HT1080 (cell line): Measurements from ENCODE around the gene TBX1. TPM values are rescaled to one million over a fixed set of nuclear protein-coding genes. Genes with fewer than 3 reads are reported as not detected.

Experiments used
- DNase-seq: peaks from one replicate; pipeline ENCODE4 v3.0.0-alpha.2; 2015; ENCODE audit warnings: low read depth
- total RNA-seq: library from RNA; depleted of rRNA; stranded (reverse); fragments of >200 nt; shearing (Covaris generic); gene quantifications from 2 replicates; pipeline ENCODE4 v1.2.3, GENCODE V29; 2014; rRNA removed

Gene TBX1
- total RNA-seq, 1 experiment from 2014 or later = 0.14 TPM

DNA sequence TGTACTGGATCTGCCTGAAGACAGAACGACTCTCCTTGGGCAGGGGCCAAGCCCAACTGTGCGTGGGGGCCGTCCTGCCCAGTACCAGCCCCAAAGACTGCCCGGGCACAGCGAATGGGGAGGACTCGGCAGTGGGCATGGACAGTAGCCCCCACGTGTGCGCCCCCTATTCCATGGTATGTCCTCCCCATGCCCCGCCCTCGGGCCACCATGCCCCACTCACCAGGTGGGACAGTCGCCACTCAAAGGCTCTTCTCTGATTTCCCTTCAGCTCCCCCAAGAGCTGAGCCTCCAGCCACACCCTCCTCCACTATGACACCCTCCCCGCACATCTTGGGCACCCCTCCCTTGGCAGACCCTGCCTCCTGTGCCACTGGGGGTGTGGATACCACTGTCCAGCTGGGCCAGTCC lies 50.6 kb downstream of the TBX1 start:
- DNase-seq = no peak

GRCh38 chr22:19811811-19812771 lies 51.5 kb downstream of the TBX1 start:
- DNase-seq = no peak

GRCh38 chr22:19812910-19813309 lies 52.3 kb downstream of the TBX1 start:
- DNase-seq = no peak

DNA sequence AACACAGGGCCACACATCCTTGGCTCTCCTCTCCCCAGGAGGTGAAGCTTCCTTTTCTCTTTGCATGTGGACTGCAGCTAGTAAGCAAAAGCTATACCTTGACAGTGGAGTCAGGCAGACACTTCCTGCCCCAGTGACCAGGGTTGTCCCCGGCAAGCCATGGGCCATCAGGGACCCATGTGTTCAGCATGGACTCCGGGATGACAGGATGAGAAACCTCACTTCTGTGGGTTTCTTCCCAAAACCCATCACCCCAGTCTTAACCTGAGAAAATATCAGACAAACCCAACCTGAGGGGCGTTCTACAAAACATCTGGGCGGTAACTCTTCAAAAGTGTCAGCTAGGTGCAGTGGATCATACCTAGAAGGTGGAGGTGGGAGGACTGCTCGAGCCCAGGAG lies 53.9 kb downstream of the TBX1 start:
- DNase-seq = no peak

DNA sequence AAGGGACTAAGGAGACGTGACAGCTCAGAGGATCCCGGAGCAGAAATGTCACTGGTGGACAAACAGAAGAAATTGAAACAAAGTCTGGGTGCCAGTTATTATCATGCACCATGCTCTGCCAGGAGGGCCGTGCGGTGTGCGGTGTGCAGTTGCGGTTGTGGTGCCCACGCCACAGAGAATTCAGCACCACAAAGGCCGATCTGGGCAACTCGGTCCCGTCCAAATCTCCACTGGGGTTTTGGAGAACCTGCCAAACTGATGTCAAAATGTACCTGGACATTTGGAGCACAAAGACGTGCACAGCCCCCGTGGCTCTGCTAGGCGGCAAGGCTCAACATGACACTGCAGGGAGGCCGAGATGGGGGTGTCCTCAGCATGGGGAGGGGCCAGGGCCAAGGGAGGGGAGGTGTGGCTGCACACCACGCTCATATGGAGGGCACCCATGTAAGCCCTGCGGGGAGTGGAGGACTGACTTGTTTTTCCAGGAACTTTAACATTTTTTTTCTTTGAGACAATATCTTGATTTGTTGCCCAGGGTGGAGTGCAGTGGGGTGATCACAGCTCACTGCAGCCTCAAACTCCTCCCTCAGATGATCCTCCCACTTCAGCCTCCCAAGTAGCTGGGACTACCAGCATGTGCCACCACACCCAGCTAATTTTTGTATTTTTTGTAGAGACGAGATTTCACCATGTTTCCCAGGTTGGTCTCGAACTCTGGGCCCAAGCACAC lies 54.7 kb downstream of the TBX1 start:
- no peak for DNase-seq

- DNase-seq = no peak
Observed at GRCh38 chr22:19815823-19816290, 55.3 kb downstream of the TBX1 start.

DNA sequence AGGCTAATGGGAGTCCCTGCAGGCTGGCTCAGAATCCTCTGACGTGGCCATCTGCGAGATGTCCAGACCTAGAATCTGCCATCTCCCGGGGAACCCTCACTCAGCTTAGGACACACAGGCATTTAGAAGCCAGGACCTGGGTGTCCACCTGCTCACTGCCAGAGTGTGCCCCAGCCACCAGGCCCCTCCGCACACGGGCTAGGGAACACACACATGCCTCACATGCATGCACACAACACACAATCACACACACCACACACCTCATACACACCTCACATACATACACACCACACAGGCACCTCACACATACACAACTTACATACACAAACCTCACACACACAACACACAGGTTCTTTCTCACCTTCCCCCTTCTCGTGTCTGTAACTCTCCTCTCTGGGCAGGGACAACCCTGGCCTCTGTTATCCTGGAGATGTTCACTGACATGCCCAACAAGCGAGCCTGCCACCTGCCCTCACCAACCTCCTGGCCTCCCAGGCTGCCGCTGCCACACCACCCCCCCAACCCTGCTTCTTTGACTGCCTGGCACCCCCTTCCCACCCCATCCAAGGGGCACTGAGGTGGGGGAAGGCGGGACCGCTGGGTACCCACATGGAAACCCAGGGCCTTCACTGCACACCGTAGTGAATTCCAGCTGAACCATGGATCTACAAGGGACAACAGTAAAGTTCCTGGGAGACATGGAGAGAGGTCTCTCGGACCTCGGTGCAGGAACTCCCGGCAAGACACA lies 56.0 kb downstream of the TBX1 start:
- DNase-seq = no peak

Other genes starting within 250 kb of the TBX1 start
- not detected in 2 replicates for gene CLDN5, start 236.4 kb upstream of the TBX1 start, total RNA-seq
- gene SEPTIN5, start 46.3 kb upstream of the TBX1 start, total RNA-seq = 2.3 and 2.8 TPM in 2 replicates
- not detected in 2 replicates for gene GP1BB, start 37.2 kb upstream of the TBX1 start, total RNA-seq
- 10.5 and 16.7 TPM in 2 replicates for gene GNB1L, start 94.1 kb downstream of the TBX1 start, total RNA-seq
- 8.8 and 13.0 TPM in 2 replicates for gene RTL10, start 94.1 kb downstream of the TBX1 start, total RNA-seq
- gene COMT, start 181.0 kb downstream of the TBX1 start, total RNA-seq = 154 and 165 TPM in 2 replicates
- gene TXNRD2, start 181.0 kb downstream of the TBX1 start, total RNA-seq = 94.5 and 120 TPM in 2 replicates